Measurements from ENCODE around the gene XYLT2. TPM values are rescaled to one million over a fixed set of nuclear protein-coding genes. Genes with fewer than 3 reads are reported as not detected.

Gene XYLT2
- total and polyA plus RNA-seq, 2 of the 13 experiments (the other 11 are each of a cell fraction or from before 2014, with no cell fraction given): 17.0 to 22.1 TPM

DNA sequence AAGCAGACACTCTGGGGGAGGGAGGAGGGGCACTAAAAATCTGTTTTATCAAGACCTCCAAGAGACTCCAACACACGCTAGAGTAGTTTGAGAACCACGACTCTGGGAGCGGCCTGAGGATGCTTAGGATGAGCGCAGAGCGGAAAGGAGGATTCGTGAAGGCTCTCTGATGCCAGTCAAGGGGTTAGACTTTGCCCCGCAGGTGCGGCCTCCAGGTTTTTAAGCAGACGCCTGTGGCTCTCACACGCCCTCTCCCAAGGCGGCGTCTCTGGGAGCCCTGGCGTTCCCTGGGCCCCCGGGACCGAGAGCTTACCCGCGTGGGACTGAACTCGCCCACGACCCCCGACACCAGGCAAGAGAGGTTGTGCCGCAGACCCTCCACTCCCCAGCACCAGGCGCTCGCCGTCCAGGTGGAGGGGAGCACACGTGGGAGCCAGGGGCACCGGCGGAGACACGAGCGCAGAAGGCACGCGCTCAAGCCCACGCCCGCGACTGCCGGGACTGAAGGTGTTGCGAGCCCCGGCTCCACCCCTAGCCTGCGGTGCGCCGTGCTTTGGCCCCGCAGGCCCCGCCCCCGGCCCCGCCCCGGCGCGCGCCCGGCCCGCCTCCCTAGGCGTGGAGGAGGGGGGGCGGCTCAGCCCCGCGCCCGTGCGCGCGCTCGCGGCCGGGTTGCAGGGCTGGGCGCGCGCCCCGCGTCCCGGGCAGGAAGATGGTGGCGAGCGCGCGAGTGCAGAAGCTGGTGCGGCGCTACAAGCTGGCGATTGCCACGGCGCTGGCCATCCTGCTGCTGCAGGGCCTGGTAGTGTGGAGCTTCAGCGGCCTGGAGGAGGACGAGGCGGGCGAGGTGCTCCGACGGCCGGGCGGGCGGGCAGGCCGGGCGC lies at the start of gene XYLT2 (continued):
- TF ChIP-seq ZNF883 (CRISPR knock-in tag; IDR thresholded peaks at IDR 0.05; ENCODE audit: not compliant biosample characterization) (no peak), ZNF563 (CRISPR knock-in tag; IDR thresholded peaks at IDR 0.05) (peak; percentile 68; the same call in 1 of the 2 replicates), JARID2 (CRISPR knock-in tag; IDR thresholded peaks at IDR 0.05; ENCODE audit: insufficient replicate concordance) (no peak), NFE2L1 (CRISPR knock-in tag; IDR thresholded peaks at IDR 0.05; ENCODE audit: borderline replicate concordance) (no peak), RFX5 (IDR thresholded peaks at IDR 0.05; ENCODE audit: low read depth, low read length) (no peak), MYC (CRISPR knock-in tag; IDR thresholded peaks at IDR 0.05; ENCODE audit: borderline replicate concordance) (peak; percentile 85), SUZ12 (IDR thresholded peaks at IDR 0.05; ENCODE audit: low read depth, low read length) (no peak), PHF21A (CRISPR knock-in tag; IDR thresholded peaks at IDR 0.05) (no peak), ZNF224 (CRISPR knock-in tag; IDR thresholded peaks at IDR 0.05) (no peak; the same call in 1 of the 2 replicates), MATR3 (CRISPR knock-in tag; IDR thresholded peaks at IDR 0.05) (no peak), GATA4 (IDR thresholded peaks at IDR 0.05; ENCODE audit: borderline replicate concordance, low read depth) (peak; percentile 58; the same call in 1 of the 2 replicates), ZNF547 (CRISPR knock-in tag; IDR thresholded peaks at IDR 0.05) (peak; percentile 53; the same call in 1 of the 2 replicates), ZC3H4 (CRISPR knock-in tag; IDR thresholded peaks at IDR 0.05; ENCODE audit: borderline replicate concordance) (no peak), RNF2 (conservative IDR thresholded peaks at IDR 0.05; ENCODE audit: low read depth) (peak; percentile 31; the same call in 1 of the 2 replicates), HMG20B (CRISPR knock-in tag; conservative IDR thresholded peaks at IDR 0.05) (no peak), MEIS1 (CRISPR knock-in tag; IDR thresholded peaks at IDR 0.05; ENCODE audit: borderline replicate concordance) (0 out of 2 replicates have a peak, but pooled peaks have one; percentile 9)
- TF ChIP-seq, protein P1, sequence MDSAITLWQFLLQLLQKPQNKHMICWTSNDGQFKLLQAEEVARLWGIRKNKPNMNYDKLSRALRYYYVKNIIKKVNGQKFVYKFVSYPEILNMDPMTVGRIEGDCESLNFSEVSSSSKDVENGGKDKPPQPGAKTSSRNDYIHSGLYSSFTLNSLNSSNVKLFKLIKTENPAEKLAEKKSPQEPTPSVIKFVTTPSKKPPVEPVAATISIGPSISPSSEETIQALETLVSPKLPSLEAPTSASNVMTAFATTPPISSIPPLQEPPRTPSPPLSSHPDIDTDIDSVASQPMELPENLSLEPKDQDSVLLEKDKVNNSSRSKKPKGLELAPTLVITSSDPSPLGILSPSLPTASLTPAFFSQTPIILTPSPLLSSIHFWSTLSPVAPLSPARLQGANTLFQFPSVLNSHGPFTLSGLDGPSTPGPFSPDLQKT (CRISPR knock-in tag; IDR thresholded peaks at IDR 0.05; ENCODE audit: borderline replicate concordance): no peak
- TF ChIP-seq, protein P2, sequence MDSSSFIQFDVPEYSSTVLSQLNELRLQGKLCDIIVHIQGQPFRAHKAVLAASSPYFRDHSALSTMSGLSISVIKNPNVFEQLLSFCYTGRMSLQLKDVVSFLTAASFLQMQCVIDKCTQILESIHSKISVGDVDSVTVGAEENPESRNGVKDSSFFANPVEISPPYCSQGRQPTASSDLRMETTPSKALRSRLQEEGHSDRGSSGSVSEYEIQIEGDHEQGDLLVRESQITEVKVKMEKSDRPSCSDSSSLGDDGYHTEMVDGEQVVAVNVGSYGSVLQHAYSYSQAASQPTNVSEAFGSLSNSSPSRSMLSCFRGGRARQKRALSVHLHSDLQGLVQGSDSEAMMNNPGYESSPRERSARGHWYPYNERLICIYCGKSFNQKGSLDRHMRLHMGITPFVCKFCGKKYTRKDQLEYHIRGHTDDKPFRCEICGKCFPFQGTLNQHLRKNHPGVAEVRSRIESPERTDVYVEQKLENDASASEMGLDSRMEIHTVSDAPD (CRISPR knock-in tag; IDR thresholded peaks at IDR 0.05): no peak
- TF ChIP-seq, protein P3, sequence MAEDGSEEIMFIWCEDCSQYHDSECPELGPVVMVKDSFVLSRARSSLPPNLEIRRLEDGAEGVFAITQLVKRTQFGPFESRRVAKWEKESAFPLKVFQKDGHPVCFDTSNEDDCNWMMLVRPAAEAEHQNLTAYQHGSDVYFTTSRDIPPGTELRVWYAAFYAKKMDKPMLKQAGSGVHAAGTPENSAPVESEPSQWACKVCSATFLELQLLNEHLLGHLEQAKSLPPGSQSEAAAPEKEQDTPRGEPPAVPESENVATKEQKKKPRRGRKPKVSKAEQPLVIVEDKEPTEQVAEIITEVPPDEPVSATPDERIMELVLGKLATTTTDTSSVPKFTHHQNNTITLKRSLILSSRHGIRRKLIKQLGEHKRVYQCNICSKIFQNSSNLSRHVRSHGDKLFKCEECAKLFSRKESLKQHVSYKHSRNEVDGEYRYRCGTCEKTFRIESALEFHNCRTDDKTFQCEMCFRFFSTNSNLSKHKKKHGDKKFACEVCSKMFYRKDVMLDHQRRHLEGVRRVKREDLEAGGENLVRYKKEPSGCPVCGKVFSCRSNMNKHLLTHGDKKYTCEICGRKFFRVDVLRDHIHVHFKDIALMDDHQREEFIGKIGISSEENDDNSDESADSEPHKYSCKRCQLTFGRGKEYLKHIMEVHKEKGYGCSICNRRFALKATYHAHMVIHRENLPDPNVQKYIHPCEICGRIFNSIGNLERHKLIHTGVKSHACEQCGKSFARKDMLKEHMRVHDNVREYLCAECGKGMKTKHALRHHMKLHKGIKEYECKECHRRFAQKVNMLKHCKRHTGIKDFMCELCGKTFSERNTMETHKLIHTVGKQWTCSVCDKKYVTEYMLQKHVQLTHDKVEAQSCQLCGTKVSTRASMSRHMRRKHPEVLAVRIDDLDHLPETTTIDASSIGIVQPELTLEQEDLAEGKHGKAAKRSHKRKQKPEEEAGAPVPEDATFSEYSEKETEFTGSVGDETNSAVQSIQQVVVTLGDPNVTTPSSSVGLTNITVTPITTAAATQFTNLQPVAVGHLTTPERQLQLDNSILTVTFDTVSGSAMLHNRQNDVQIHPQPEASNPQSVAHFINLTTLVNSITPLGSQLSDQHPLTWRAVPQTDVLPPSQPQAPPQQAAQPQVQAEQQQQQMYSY (CRISPR knock-in tag; IDR thresholded peaks at IDR 0.05): no peak; the same call in 1 of the 2 replicates
- TF ChIP-seq, protein P4, sequence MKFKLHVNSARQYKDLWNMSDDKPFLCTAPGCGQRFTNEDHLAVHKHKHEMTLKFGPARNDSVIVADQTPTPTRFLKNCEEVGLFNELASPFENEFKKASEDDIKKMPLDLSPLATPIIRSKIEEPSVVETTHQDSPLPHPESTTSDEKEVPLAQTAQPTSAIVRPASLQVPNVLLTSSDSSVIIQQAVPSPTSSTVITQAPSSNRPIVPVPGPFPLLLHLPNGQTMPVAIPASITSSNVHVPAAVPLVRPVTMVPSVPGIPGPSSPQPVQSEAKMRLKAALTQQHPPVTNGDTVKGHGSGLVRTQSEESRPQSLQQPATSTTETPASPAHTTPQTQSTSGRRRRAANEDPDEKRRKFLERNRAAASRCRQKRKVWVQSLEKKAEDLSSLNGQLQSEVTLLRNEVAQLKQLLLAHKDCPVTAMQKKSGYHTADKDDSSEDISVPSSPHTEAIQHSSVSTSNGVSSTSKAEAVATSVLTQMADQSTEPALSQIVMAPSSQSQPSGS (CRISPR knock-in tag; IDR thresholded peaks at IDR 0.05): no peak

All from HepG2 (cell line).